GM18909 (cell line): ENCODE measurements around the gene AHDC1.
A peak's percentile ranks its signal among the peaks of the same experiment; 100 is the strongest.
"Not testable (repeated sequence)": the region's sequence is repeated elsewhere in the genome, so short reads cannot be mapped to it uniquely, and the experiment has no call there.

Experiments used
- ATAC-seq: cut with Tn5 transposase; IDR thresholded peaks from one replicate; pipeline ENCODE4 v1.9.1; 2021; ENCODE audit warnings: mild to moderate bottlenecking; ENCODE audit not compliant: unreplicated experiment, poor library complexity

Gene AHDC1

GRCh38 chr1:27503033-27503432, 100.9 kb downstream of the AHDC1 start:
- no peak for ATAC-seq

- not testable (repeated sequence) for ATAC-seq
Measured at GRCh38 chr1:27501159-27501558, 102.8 kb downstream of the AHDC1 start.

- no peak for ATAC-seq
Measured at GRCh38 chr1:27499142-27499541, 104.8 kb downstream of the AHDC1 start.

GRCh38 chr1:27496604-27497155, 107.3 kb downstream of the AHDC1 start:
- no peak for ATAC-seq

- no peak for ATAC-seq
Measured at GRCh38 chr1:27492796-27493195, 111.1 kb downstream of the AHDC1 start.

- no peak for ATAC-seq
Measured at GRCh38 chr1:27491748-27492700, 111.9 kb downstream of the AHDC1 start.

- ATAC-seq: peak; percentile 82
Measured at GRCh38 chr1:27489973-27490741, 113.8 kb downstream of the AHDC1 start, which contains the start of gene WASF2. Gene WASF2, minus strand, starts transcription at chr1:27490167. Its CDS starts 61,277 bp downstream, at chr1:27428890.

GRCh38 chr1:27489501-27489972, 114.4 kb downstream of the AHDC1 start:
- peak; percentile 11 for ATAC-seq

- ATAC-seq: no peak
Measured at GRCh38 chr1:27487966-27488884, 115.7 kb downstream of the AHDC1 start.

- no peak for ATAC-seq
Measured at GRCh38 chr1:27485363-27485762, 118.6 kb downstream of the AHDC1 start.
